GM19043 (cell line): Measurements from ENCODE around the gene SARS1.

Experiments used
- ATAC-seq: cut with Tn5 transposase; IDR thresholded peaks from one replicate; pipeline ENCODE4 v1.9.1; 2021; ENCODE audit warnings: low read depth; ENCODE audit not compliant: unreplicated experiment

SARS1 gene

DNA sequence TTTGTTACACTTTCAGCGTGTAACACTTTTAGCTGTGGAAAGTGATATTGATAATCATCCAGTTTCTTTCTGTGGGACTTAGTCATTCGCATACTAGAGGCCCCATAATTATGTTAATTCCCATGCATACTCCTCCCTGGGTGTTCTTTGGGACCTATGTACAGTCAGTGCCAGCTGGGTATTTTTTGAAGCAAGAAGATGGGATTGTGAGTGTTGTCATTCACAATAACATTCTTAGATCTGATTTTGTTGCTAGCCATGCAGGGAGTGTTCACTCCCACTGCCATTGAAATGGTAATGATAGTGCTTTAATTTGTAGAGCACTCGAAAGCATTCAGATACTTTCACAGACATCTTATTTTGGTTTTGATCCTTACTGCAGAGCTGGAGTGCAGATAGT is 11.6 kb downstream of the SARS1 start:
- no peak for ATAC-seq

DNA sequence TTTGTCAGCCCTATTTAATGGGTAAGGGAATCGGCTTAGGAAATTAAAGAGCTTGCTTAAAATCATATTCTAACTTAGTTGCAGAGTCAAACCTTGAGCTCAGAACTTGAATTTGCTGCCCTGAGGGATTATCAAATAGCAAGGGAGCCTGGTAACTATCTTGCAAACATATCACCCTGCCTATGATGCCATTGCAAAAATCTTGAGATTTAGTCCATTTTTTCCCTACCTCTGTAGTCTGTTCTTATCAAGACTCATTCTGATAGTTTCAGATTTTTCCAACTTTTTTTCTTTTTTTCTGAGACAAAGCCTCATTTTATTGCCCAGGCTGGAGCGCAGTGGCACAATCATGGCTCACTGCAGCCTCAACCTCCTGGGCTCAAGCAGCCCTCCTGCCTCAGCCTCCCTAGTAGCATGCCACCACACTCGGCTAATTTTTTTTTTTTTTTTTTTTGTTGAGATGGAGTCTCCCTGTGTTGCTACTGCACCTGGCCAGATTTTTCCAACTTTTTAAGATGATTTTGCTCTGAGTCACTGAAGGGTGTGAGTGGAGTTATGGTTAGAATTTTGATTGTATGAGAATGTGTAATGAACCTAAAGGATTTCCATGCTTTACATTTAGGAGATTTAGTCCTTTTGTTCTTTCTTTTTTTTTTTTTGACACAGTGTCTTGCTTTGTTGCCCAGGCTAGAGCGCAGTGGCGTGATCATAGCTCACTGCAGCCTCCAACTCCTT is 12.2 kb downstream of the SARS1 start:
- no peak for ATAC-seq

DNA sequence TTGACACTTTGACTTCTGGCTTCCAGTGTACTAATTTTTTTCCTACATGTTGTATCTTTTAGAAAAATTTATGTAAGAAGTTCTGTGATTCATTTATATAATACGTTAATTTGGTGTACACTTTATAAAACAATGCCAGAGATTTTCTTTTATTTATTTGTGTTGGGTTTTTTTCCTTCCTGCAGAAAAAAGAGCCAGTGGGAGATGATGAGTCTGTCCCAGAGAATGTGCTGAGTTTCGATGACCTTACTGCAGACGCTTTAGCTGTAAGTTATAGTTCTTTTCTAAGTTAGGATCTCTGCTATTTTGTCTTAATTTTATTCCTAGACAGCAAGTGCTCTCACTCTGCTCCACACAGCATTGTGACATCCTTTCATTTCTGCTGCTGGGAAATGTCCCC is 14.4 kb downstream of the SARS1 start:
- ATAC-seq: no peak

DNA sequence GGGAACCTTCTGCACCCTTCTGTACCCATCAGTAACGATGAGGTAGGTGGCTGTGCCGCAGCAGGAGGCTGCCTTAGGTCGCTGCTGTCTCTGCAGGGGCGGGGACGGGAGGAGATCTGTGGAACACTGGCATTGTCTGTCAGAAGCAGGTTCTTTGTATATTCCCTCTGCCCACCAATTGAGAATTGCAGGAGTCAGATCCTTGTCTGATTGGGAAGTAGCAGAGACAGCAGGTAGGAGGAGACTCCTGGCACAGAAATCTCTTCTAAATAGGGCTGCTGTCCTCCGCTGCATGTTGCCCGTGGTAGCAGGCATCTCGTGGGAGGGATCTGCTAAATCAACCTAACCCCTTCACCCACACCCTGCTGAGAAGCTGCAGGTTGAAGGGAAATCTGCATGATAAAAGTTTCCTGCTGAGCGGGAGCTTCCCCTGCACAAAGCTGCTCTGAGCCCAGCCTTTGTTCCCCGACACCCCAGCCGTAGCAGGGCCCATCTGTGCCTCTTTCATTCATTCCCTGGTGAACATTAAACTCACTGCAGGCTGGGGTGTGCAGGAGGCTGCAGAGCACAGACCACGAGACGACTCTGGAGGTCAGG is 15.9 kb downstream of the SARS1 start:
- no peak for ATAC-seq

DNA sequence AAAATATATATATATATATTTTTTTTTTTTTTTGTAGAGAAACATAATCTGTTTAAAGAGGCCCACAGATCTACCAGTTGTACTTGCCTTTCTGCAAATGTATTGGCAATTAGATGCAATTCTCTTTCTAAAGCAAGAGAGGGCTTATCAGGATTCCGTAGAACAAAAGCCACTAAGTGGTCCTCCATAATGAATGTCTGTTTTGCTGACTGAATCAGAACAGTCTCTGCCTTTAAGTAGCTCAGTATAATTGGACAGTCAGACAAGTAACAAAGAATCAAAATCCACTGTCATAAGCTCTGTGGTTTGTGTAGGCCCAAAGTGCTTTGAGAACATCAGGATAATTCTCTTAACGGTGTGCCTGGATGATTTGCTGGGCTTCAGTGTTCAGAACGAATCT is 17.3 kb downstream of the SARS1 start:
- ATAC-seq: no peak

DNA sequence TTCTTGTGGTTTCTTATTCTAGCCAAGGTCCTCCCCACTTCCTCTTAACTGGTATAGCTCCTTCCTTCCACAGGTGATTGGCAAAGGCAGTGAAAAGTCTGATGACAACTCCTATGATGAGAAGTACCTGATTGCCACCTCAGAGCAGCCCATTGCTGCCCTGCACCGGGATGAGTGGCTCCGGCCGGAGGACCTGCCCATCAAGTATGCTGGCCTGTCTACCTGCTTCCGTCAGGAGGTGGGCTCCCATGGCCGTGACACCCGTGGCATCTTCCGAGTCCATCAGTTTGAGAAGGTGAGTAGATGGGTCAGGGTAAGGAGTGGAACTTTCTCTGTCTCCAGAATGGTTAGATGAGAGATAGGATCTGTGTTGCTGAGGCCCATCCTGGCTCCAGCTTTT is 21.4 kb downstream of the SARS1 start:
- ATAC-seq: no peak

DNA sequence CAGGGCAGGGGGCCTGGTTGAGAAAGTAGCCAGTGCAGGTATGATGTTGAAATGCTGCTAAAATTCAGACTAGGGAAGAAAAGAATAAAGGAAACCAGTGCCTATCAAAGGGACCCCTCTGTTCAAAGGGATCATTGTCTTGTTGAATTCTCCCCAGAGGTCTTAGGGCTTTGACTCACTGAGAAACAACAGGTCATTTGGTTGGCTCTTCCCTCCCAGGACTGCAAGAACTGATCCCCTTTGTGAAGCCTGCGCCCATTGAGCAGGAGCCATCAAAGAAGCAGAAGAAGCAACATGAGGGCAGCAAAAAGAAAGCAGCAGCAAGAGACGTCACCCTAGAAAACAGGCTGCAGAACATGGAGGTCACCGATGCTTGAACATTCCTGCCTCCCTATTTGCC is 23.8 kb downstream of the SARS1 start:
- no peak for ATAC-seq

DNA sequence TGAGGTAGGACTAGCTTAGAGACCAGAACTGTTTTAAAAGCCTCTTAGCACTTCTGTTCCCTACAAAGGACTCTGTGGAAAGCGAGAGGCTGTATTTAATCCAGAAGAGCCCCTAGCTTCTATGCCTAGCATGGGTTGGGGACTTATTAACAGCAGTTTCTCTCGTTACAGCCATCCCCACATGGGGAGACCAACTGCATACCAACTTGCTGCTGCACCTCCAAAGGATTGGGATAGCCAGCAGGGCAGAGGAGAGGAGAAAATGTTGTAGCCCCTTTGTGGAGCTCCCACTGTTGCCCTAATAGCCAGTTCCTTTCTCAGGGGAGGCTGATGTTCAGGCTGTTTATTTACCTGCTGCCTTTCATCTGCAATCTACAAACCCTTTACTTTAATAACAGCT is 24.7 kb downstream of the SARS1 start:
- ATAC-seq: no peak

DNA sequence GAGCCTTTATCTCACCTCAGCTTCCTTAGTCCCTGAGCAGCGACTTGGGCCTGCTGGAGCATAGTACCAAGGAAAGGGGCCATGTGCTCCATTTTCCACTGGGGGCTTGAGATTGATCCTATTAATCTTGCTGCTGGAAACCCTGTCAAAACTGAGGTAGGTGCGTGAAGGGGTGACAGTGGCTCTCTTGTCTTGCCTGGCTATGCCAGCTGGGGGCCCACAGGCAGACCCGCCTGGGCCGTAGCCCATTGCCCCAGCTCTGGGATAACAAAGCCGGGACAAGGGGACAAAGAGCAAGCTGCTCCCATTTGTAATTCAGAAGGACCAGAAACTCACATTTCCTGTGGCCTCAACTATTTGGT is 25.3 kb downstream of the SARS1 start:
- no peak for ATAC-seq

DNA sequence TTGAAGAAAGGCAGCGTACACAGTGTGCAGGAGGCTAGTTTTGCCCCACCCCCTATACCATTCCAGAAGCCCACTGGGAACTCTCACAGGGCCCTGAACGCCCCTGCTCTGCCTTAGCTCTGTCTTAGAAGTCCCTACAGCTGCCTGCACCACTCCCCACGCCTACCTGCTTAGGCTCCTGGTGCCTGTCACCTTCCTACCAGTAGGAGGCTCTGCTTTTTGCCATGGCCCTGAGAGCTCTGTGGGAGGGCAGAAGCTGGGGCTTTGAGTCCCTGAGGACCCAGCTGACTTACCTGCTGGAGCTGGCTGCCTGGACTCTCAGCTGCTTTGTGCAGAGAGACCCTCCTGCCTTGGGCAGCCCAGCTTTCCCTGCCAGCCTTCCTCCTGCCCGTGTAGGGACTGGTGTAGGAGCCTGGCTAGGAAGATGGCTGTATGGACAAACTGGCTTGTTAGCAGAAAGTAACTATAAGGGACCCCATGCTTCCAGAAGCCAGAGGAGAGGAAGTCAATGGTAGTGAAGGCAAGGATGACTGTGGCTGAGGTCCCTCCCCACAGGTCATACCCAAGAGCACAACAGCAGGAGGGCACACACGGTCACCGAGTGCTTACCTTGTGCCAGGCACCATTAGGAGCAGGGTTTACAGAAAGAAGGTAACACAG is 25.8 kb downstream of the SARS1 start:
- ATAC-seq: no peak

DNA sequence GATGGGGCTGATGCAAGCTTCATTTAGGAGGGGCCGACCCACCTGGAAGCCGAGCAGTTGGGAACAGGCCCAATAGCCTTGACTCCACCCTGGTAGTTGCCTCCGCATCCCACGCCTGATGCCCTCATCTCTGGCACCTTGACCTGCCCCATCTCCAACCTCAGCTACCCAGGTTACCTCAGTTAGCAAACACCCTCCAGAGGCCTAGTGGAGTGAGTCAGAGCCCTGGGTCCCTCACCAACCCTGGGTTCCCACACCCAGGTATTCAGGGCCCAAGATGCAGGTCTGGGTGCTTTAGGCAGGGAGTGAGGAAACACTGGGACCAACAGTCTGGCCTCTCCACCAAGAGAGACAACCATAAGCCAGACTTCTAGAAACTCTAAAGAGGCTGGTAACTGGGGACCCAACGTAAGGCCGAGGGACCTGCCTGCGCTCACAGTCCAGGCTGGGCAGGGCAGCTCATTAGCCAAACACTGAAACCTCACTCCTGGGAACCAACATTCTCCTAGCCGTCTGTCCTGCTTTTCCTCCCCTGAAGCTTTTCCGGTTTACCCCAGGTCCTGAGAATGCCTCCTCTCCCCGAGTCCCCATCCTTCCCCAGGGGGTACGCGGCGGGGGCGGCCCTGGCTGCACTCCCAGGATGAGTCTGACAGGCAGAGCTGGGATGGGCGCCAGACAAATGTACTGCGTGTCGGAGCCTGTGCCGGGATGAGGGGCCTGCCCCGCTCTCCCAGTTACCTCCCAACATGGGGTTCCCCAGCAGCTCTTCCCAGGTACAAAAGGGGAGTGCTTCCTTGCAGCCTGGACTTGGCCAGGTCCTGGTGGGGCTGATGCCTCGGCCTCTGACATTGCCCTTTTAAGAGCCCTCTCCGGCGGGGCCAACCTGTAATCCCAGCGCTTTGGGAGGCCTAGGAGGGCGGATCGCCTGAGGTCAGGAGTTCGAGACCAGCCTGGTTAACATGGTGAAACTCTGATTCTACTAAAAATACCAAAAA is 26.7 kb downstream of the SARS1 start:
- no peak for ATAC-seq

DNA sequence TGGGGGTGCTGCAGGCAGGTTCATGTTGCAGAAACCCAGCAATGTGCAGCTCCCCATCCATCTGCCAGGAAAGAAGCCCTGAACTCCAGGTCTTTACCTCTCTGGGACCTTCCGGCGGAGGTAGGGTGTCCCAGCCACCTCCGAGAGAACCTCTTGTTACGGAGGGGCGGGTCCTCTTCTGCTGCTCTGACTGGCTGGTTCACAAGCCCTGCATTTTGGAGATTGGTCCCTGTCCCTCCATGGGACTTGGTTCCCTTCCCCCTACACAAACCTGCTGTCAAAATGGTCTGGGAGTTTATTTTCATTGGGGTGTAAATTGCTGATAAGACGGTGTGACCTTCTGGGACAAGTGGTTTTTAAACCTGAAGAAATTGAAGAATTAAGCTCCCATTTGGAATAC is 27.6 kb downstream of the SARS1 start:
- ATAC-seq: no peak

DNA sequence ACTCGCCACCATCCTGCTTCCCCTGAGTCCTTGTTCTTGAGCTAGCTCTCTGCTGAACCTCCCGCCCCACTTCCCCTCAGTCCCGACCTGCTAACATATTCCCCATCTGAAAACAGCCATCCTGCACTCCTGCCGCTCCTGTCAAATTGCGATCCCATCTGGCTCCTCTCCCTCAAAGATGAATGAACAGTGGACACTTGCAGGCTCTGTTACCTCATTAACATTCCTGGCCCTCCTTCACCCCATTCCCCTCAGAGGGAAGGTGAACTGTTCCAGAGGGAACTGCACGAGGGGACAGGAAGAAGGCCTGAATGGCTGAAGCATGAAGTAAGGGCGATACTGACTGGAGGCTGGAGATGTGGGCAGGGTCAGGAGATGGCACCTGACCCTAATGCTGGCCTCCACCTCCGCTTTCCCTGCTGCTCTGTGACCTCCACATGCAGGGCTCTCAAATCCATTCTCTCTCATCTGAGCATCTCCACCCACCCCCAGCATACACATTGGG is 28.2 kb downstream of the SARS1 start:
- ATAC-seq: no peak

DNA sequence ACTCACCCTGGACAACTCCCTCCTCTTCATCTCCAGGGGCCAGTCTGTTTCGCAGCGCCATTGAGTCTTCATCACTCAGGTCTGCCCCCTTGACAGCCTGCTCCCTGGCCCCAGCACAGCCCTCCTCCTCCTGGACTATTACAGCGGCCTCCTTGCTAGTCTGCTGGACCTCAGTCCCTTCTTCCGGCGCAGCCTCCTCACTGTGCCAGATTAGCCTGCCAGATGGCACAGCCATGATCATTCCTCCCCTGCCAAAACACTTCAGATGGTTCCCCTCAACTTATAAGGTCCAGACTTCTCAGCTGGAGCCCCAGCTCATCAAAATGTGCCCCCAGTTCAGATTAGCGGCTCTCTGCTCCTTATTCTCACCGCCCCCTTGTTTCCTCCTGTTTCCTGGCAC is 28.7 kb downstream of the SARS1 start:
- no peak for ATAC-seq

DNA sequence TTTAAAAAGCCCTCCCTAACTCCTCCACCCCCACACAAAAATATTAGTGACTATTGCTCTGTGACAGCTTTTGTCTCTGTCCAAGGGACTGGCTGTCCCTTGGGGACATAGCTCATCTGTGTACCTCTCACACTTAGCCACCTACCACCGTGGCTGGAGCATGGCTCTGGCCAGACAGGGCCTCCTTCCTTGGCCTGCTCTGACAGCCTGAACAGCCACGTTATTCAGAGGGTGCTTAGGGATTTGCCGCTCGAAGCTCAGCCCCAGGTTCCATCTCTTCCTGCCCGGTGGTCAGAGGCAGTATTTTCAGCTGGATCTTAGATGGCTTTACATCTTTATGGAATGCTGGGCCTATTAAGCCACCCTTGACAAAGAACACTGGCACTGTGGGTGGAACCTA is 29.5 kb downstream of the SARS1 start:
- no peak for ATAC-seq

DNA sequence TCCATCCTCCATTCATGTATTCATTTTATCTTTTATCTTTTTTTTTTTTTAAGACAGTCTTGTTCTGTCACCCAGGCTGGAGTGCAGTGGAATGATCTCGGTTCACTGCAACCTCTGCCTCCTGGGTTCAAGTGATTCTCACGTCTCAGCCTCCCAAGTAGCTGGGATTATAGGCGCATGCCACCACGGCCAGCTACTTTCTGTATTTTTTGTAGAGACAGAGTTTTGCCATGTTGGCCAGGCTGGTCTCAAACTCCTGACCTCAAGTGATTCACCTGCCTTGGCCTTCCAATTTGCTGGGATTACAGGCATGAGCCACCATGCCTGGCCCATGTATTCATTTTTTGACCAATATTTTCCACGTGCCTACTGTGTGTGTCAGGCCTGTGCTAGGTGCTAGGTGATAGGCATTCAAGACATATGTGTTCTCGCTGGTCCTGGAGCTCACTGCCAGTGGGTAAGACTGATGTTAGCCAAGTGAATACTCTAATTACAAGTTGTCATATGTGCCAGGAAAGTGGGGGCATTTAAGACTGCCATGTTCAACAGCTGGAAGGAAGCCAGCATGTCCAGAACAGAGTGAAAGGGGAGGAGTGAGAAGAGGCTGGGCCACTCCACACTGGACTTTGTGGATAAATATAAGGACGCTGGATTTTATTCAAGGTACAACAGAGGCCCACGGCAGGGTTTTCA is 30.3 kb downstream of the SARS1 start:
- ATAC-seq: no peak

DNA sequence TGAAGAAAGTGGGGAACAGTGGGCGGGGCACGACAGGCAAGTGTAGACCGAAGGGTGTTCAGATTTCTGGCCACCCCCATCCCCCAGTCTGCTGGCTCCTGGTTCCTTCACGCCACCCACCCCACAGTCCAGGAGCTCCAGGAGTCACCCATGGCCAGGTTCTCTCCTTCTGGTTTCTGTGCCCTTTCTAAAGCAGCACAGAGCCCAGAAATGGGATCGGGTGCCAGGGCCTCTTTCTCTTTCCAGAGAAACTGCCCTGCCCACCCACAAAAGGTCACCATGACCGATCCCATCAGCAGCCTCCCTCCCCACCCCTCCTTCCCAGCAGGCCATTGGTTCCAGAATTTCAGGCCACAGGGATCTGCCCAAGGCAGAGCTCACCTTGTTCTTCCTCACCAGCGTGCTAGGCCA is 32.4 kb downstream of the SARS1 start:
- ATAC-seq: no peak

DNA sequence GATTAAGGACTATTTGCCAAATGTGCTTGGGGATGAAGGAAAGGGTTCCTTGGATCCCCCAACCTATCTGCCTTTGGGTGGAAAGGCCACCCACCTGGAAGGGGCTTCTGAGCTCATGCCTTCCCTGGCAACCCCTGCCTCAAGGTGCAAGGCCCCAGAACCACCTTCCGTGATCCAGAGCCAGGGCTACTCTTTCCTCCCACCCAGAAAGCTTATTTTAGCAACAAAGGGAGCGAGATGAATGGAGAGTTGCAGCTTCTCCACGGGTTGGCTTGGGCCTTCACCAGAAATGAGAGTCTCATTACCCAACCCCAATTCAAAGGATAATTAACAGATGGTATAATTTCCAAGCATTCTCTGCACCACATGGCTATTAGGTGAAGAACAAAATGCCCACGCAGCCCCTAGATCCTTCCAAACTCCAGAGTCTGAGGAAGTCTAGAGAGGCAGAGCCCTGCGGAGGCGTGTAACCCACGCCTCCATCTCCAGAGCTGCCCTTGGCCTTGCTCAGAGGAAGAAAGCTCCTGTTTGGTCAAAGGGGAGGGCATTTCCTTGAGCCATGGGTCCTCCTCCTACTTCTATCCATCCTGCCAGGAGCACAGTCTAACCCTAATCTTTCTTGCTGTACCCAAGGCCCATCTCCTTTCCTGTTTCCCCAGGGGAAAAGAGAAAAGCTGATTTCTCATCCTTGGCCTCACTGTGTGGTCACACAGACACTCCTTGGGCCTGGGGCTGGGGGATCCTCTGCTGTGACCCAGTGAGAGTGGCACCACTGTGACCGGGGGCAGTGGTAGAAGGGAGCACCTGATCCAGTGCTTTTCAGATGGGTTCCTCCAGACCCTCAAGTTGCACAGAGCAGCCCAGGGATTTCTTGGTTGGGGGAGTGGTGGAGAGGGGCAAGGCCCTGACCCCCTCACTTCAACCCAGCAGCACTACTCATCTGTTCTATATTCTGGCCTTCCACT is 34.0 kb downstream of the SARS1 start:
- ATAC-seq: no peak

DNA sequence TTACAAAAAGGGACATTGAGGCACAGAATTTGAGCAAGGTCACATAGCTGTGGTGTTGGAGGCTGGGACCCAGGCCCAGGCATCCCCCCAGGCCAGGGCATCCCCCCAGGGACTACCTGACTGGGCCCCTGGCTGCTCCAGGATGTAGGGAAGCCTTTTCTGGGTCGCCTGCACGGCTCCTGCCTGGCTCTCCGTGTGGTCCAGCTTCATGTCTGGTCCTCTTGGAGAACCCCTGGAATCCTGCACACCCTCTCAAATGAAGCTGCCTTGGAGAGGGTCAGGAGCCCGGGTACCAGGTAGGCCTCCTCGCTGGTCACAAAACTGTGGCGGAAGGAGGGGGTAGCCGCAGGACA is 34.7 kb downstream of the SARS1 start:
- ATAC-seq: no peak
